ENCODE data around the gene ADPRHL1.

- TF ChIP-seq CTCF (IDR thresholded peaks at IDR 0.05; ENCODE audit: low read length) (no peak), EZH2 (IDR thresholded peaks at IDR 0.05; ENCODE audit: borderline replicate concordance, low read length) (no peak)
Measured at GRCh38 chr13:113442985-113443362, 10.3 kb downstream of the ADPRHL1 start.
